ENCODE results near the gene TLE3.

The TLE3 gene

DNA sequence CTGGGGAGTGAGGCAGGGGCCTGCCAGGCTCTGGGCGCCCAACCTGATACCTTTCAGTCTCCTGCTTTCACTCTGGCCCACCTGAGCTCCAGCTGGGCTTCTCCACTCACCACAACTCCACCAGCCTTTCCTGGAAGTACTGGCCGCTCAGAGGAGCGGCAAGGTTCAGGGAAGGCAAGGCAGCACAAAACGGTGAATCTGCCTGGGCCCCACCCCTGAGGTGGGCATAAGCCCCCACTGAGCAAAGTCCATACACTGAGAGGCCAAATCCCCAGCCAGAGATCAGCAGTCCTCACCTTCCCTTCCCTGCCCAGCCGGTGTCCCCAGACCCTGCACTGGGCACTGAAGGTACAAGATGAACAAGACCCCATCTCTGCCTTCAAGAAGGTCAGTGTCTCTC lies 70.7 kb downstream of the TLE3 start:
- DNase-seq: no peak

DNA sequence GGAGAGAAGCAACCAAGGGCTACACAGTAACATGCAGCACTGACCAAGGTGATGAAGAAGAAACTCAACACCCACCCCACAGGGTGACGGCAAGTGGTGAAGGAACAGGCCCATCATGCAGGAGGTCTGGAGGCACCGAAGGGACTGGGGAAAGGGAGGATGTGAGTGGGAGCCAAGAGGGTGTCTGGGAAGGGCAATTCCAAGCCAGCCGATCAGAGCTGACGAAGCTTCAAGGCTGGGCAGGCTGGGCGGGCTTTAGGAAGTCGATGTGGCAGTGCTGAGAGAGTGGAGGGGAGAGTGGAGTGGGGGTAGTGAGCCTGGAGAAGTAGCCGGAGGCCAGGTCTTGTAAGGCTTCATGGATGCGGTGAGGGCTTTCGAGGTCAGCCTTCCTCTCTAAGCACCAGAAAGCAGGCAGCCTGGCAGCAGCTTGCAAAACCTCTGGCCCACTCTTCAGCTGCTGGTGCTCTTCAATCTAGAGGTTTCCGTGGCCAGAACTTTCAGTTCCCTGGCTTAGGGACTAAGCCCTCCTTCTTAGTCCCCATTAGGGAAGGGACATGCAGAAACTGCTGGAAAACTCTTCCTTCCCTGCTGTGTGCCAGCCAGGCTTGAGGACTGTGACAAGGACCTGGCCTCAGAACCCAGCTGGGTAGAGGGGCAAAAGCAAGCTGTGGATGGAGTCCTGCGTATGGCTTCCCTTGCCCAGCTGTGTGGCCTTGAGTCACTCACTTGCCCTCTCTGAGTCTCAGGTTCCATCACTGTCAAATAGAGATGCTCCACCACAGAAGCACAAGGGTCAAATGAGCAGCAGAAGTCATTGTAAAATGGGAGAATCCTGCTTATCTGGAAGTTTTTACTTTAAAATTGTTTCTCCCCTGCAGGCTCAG lies 72.1 kb downstream of the TLE3 start:
- no peak for DNase-seq

DNA sequence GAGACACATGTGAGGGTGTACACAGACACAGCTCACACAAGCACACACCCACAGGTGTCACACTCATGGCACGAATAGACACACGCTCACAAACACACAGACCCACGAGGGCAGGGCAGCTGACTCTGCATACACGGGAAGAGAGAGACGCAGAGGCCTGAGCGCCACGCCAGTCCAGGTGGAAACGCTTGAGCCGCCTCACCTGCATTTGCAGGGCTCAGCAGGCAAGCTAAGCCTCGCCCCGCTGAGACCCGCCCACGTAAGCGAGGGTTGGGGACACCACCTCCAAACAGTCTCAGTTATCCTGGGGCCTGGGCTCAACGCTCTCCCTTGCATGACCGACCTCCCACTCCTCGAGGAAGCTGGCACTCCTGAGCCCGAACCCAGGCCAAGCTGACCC lies 73.2 kb downstream of the TLE3 start:
- DNase-seq: no peak

DNA sequence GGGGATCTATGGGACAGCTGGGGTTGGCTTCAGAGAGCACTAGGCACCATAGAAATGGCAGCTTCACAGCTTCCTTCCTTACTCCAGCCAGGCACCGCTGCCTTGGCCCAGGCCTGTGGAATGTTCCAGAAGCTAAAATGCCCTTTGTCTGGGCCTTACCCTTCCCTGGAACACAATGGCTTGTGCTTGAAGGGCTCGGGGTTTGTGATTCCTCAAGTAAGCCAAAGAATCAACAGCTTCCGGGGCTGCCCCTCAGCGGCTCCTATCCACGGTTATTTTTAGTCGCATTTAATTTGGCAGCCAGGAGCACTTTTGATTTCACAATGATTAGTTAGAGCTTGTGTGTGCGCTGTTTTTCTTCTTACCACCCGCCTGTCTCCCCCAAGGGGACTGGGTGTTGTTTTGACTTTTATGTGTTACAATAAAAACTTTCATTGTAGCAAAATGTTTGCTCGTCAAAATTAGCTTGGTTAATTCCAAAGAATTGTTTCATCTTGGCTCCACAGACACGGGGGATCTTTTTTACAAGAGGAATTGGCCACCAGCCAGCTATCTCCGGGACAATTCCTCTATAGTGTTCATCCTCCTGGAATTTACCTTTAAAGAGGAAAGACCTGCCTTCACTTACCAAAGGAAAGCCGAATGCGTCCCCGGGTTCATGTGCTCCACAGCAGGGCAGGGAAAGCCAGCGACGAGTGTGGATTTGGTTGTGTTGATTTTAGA lies 73.8 kb downstream of the TLE3 start:
- DNase-seq: no peak

DNA sequence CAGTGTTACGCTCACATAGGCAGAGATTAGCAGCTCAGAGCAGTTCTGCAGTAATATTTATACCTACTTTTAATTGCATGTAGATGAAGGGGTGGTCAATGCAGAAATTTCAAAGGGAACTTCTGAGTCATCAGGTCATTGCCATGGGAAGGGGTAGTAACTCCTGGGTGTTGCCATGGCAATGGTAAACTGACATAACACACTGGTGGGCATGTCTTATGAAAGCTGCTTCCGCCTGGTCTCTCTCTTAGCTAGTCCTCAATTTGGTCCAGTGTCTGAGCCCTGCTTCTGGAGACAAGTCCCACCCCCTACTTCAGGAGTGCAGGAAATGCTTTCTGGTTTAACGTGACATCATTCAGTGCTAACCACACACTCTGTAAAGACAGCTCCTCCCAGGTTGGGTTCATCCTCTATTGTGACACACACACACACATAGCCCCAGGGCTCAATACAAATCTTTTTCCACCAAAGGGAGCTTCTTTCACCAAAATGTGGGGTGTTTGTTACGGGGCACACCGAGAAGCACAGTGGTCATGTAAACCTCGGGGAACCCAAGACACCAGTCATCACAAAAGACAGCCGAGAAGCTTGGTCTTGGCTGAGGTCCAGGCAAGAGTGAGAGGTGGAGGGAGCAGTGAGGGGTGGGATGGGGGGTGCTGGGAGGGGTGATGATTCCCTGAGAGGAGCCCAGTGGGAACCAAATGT lies 74.5 kb downstream of the TLE3 start:
- DNase-seq: peak; percentile 57

DNA sequence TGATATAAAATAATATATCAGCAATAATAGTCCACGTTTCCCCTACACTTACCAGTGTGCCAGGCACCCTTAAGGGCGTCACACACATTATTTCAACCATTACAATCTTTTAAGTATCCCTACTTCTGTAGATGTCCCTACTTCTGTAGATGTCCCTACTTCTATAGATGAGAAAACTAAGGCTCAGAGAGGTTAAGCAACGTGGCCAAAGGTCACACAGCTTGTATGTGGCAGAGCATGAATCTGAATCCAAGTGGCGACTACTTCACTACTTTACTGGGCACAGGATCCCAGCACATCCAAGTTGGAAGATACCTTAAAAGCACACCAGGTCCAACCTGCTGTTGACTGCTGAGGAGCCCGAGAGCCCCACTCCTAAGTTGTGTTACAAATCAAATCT lies 77.5 kb downstream of the TLE3 start:
- DNase-seq: no peak

DNA sequence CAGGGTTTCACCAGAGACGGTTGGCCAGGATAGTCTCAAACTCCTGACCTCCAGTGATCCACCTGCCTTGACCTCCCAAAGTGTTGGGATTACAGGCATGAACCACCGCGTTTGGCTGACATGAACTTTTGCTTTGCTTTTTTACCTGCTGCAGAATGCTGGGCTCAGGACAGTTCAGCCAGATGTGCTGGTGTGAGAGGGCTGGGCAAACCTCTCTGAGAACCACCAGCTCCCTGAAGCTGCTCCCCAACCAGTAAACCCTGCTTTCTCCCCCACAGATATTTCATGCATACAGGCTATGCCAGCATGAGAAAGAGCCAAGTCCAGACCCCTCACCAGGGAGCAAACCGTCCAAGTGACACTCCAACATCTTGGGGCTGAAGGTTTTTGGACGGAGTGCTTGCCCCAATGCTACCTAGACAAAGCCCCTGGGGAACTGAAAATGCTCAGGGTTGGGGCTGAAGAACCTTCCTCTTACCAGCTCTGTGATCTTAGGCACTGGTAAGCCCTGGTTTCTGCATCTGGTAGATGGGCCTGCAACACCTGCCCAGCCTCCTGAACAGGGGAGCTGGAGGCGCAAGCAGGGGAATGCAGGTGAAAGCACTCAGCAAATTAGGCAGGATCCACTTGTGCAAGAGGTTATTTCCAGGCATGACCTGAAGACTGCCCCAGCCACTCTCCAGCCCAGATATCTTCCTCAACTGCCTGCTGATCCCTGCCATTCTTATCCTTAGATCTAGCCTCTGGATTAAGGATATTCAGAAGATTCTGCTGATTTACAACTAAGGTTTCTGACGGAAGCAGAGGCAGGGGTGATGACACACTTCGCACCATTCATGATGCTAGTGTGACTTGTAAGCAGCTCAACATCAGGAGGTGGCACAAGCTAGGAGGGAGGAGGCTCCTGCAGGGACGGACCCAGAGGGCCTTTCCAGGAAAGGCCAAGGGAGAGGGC lies 78.8 kb downstream of the TLE3 start:
- no peak for DNase-seq

DNA sequence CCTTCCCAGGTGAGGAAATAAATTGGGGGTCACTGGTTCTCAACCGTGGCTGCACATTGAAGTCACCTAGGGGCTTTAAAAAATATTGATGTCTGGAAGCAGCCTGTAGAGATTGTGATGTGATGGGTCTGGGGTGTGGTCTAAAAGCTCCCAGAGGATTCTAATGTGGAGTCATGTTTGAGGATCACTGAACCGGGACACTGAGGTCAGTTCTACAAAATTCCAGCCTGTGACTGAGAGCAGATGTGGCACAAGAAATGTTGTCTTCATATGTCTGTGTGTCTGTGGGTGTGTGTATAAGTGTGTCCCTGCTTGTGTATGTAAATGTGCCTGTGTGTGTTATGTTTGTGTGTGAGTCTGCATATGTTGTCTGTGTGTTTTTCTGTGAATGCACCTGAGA lies 79.9 kb downstream of the TLE3 start:
- no peak for DNase-seq

DNA sequence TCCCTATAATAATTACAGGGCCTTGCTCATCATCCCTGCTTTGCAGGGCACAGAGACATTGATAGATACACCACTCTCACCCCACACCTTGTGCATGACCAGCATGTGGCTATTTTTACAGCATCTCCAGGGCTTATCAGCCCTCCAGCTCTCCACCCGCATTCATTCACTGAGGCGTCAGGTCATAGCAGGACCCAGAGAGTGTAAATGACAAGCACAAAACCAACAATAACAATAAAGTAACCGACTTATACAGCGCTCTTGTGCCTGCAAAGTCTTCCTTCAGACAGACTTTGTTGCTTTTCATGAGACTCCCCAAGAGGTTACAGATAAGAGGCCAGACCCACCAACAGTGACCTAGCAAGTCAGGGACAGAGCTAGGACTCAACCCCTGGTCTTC lies 80.7 kb downstream of the TLE3 start:
- no peak for DNase-seq

DNA sequence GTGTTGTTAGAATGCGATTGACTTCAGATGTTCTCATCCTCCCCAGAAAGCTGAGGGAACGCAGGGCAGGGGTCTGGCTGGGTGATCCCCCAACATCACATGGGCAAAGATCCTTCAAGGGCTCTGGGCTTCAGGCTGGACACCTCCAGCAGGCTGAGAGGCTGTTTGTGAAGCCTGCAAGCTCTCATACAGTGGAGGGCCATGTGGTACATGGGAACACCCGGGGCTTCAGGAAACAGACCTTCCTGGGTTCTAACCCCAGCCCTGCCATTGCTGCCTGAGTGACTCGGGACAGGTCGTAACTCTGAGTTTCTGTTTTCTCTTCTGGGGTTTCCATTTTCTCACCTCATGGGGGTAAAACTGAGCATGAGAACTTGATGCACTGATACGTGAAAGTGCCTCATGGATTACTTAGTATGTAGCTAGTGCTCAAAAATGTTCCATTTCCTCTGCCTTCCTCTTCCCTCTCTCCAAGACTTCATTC lies 81.2 kb downstream of the TLE3 start:
- no peak for DNase-seq

DNA sequence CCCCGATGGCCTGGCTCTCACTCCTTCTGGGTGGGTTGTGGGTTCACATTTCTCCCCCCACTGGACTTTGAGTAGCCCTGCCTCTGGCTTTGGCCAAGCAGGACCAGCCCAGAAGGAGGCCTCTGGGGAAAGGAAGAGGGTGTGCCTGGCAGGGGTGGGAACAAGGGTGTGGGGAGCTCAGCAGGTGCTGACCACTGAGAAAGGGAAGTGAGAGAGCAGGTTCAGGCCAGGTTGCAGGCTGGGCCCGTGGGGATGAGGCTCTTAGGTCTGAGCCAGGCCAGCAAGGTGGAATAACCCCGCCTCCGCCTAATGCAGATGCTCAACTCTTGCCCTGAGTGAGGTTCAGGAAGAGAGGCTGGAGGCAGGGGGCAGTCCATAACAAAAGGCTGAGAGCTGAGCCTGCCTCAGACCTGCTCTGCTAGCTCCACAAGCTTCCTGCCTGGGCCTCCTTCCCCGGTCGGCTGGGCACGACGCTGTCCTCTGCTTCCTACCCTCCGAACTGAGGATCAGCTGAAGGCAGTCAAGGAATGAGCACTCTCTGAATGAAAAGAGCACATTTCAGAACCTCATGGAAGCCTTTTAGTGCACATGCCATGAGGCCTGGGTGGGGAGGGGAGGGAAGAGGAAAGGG lies 82.7 kb downstream of the TLE3 start:
- DNase-seq: peak; percentile 34

DNA sequence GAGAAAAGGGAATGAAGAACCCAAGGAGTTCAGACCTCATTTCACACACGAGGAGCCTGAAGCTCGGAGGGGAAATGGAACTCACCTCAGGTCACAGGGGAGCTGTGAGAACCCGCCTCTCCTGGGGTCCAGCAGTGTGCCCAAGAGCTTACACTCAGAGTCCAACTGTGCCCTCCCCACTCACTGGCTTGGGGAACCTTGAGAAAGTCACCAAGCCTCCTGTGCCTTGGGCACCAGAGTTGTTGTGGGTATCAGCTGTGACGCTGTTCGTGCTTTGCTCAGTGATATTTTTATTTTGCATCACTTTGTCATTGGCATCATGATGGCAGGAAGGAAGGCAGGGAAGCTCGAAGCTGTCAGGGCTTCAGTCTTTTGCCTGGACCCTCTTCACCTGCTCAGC lies 83.4 kb downstream of the TLE3 start:
- no peak for DNase-seq

DNA sequence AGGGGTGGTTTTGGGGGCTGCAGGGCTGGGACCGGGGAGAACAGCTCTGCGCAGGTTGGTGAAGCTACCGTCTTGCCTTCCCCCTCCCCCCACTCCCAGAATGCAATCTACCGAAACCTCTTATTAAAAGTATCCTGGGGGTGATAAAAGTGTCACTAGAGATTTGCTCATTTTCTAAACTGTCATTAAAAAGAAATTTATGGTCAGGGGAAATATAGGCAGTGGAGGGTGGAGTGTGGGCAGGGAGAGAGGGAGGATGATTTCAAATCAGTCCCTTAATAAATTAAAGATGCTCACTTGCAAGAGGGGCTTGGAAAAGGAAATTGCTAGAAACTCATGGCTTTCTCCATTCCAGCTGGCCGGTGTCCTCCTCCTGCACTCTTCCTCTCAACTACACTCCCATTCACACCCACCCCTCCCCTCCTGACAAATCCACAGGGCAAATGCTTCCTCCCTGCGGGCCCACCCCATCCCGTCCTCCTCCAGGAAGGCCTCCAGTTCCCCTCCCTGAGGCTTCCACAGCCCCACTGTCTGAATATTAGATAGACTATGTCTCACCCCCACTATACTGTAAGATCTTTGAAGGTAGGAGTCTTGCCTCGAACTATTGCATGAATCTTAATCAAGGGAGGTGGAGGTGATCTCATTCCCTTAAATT lies 83.9 kb downstream of the TLE3 start:
- no peak for DNase-seq

DNA sequence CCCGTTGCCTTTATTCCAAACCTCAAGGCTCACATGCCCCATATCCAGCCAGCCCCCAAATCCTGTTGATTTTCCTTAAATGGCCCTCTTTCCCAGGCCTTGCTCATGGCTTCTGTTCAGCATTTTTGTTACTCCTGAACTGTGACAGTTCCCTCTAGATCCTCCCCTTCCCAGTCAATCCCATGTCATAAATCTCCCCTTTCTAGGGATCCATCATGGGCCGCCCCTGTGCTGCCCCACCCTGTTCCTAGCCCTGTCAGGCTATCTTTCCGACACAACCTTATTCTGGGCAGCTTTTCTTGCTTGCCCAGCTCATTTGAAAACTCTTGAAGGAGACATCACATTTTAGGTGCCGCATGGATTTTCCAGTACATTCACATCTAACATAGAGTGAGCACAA lies 84.8 kb downstream of the TLE3 start:
- no peak for DNase-seq

DNA sequence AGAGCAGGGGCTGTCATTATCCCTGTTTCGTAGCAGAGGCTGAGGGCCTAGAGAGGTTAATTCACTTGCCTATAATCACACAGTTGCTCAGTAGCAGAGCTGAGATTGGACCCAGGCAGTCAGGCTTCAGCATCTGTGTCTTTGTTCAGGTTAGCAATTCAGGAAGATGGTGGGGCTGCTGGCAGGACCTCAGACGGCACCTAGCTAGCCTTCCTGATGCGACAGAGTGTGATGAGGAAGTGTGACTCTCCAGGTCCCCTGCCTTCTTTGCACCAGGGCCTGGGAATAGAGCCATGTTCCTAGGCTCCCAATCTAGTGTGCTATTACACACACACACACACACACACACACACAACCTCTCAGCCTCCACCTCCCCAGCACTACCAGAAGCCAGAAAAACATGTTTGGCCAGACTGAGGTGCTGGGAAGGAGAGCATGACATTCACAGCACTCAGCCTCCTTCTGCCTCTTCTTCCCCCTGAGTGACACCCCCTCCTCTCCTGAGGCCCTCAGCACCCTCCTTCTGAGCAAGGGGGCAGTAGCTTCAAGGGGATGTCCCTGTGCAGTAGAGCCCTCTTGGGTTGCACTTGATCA lies 88.9 kb downstream of the TLE3 start:
- DNase-seq: no peak

DNA sequence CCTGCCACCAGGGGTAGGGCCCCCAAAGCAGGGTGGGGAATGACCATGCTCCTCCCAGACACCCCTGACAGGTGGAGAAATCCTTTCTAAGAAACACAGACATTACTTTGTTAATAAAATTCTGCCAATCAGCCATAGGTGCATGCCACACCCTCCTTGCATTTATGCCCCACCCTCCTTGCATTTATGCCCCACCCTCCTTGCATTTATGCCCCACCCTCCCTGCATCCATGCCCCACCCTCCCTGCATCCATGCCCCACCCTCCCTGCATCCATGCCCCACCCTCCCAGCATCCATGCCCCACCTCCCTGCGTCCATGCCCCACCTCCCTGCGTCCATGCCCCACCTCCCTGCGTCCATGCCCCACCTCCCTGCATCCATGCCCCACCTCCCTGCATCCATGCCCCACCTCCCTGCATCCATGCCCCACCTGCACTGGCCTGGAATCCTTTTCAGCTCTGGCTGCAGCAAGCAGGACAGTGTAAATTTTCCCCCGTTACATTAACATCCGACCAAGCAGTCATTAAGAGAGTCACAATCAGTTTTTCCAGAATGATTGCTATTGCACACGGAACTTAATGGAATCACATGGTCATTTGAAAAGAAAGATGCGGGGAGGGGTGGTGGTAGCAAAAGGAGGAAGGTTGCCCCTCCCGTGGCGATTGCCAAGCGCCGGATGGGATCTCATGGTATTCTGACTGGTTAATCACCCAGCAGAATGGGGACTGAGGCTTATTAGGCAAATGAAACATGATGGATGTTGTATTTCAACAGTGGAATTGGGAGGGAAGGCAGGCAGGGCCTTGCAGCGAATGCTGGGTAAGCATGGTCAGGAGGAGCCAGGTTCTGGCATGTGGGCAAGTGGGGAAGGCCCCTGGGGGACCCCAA lies 91.2 kb downstream of the TLE3 start:
- DNase-seq: no peak

DNA sequence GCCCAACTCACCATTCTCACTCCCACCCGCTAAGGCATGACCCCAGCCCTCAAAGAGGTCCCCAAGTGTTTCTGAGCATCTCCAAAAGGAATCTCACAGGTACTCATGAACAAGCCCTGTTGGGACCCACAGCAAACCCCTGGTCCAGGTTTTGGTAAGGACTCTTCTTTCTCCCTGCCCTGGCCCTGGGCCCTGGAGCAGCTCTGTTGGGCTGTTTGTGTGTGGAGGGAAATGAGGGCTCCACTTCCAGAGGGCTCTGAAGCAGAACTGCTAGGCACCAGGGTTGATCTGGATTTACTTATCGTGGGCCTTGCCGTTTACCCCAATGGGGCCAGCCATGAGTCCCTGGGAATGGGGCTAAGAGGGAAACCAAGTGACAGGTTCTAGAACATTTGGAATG lies 92.9 kb downstream of the TLE3 start:
- DNase-seq: no peak

DNA sequence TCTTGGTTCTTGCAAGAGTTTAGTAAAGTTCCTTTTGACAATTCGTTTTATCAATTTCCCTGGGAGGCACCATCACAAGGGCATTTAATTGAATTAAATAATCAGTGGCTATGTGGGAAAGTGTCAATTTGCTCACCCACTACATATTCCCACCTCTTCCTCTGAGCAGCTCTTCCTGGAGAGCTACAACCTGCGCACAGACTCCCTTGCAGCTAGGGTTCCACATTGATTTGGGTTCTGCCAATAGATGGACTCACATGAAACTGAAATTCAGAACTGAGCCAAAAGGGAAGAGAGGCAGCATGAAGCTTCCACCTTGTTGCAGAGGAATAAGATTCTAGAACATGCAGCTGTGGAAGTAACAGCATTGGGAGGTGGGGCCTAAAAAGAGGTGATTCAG lies 94.8 kb downstream of the TLE3 start:
- no peak for DNase-seq

DNA sequence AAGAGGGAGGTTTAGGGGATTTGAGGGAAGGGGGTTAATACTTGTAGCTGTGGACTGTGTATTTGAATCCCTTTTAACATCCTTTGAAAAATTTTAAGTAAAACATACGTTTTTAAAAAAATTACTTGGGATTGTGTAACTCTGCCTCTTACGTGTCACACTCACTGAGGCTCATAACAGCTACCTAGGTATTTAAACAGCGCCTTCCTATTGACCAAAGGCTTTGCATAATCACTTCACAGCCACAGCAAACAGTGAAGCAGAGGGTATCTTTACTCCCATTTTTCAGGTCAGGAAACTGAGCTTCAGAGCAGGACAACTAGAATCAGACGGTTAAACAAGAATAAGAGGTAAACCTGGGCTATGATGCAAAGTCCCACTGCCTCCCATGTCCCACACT lies 95.9 kb downstream of the TLE3 start:
- no peak for DNase-seq

Measured in NCI-H510A (cell line).